COLO829 (cell line): Measurements from ENCODE around the gene NRXN3.
A peak's percentile ranks its signal among the peaks of the same experiment; 100 is the strongest.
"Not testable (repeated sequence)": the region's sequence is repeated elsewhere in the genome, so short reads cannot be mapped to it uniquely, and the experiment has no call there.

ENCODE experiments used
- DNase-seq: peaks from one replicate; pipeline ENCODE4 v3.0.0; 2012; ENCODE audit warnings: low spot score

The NRXN3 gene

DNA sequence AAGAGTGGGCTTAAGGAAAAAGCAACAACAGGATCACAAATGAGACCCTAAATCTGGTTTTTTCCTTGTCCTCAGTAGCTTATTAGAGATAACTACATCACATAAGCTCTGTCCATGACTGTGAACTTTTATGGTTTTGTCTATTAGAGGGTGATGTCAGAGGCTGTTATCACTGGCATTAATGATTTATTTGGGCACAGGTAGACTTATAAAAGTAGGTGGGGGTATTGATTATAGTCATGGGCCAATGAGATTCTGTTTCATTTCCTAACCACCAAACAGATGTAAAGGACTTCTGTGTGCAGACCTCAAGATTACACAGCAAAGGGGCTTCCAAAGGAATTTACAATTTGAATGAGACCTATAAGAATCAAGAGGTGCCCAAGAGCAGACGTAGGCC lies 316.4 kb downstream of the NRXN3 start:
- no peak for DNase-seq

GRCh38 chr14:78487573-78487972 lies 317.4 kb downstream of the NRXN3 start:
- DNase-seq: not testable (repeated sequence)

DNA sequence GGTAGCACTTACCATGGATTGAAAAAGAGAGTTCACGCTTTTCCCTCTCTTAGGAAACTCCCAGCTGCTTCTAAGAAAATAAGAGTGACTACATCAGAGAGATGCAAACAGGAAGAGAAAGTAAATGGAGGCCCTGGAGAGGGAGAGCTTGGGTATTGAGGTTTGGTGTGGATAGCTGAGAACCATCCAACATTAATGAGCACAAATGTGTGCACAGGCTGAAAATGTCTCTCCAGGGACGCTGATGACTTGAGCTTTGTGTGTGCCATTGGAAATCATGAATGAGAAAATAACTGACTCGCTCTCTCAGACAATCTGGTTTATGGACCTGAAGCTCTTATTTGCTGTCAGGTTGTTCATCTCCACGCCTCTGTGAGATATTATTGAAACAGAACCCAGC lies 318.8 kb downstream of the NRXN3 start:
- no peak for DNase-seq

DNA sequence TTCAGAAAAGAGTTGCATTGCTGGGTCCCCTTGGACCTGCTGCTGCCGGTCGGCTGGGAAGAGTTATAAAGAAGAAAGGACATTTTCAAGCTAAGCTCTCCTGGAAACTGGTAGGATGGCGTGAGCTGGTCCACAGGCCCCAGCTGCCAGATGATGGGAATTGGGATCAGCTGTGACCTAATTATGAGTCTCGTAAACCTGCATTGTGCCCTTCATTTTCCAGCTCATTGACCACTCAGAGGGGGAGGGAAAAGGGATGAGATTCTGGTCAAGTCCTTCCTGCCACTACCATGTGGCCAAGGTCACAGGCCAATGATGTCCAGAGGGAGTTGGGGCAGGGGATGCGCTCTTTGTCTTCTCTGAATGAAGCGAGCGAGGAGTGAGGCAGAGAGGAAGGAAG lies 320.9 kb downstream of the NRXN3 start:
- no peak for DNase-seq

GRCh38 chr14:78498062-78498595 lies 328.0 kb downstream of the NRXN3 start:
- no peak for DNase-seq

DNA sequence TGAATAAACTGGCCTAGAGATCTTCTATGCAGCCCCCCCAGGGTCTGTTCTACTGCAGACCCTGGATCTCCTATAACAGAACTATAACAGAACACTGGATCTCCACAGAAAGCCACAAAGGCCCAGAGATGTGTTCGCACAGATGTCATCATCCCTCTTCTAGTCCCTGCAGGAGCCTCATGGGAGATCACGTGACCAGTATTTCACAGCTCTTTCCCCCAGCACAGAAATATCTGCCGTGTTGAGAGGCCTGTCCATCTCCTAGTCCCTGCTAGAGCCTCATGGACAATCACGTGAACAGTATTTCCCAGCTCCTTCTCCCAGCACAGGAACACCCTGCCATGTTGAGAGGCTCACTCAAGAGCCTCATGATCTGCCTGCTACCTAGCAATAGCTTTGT lies 331.7 kb downstream of the NRXN3 start:
- no peak for DNase-seq

DNA sequence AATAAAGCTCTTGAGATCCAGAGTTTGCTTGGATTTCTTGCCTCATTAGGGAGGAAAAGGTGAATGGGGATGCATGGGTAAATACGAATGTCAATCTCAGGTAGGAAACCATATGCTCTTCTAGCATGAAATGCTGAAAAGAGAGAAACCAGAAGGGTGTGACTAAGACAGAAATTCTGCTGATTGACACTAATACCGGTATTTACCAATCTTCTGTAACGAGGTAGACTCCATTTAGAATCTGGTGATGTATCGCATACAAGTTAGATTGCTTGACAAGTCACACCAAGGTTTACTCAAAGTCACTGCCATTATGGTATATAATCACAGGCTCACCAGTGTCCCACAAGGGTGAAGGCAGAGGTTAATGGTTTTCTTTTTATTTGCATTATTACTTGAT lies 337.9 kb downstream of the NRXN3 start:
- DNase-seq: no peak

DNA sequence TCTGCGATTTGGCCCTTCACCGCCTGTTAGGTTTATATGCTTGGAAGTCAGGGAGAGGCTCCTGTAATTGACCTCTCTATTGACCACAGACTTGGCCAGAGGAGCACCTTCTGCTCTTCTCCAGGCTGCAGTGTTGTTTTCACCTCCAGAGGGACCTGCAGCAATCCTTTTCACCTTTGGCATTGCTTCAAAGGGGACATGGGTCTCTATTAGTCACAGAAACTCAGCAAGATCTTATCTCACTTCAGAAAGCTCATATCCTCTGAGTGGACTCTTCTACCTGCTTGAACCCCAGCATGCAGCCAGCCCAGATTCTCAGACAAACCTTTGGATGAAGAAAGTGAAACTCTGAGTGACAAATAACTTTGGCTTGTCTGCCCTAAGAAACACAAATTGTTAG lies 339.3 kb downstream of the NRXN3 start:
- no peak for DNase-seq

DNA sequence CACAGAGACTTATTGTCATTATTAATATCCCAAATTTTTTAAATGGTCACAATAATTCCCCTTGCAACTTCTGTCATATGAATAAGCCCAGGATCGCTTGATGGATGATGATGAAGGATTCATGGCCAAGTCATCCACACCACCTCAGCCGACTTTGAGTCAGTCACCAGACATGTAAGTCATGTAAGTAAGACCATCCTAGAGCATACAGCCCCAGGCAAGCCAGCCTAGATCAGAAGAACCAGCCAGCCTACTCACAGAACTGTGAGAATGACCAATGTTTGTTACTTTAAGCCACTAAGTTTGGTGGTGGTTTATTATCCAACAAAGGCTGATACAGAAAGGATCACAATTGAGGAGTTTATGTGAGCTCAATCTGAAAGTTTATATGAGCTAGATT lies 341.8 kb downstream of the NRXN3 start:
- DNase-seq: no peak

GRCh38 chr14:78519863-78520262 lies 349.7 kb downstream of the NRXN3 start:
- peak; percentile 23 for DNase-seq

DNA sequence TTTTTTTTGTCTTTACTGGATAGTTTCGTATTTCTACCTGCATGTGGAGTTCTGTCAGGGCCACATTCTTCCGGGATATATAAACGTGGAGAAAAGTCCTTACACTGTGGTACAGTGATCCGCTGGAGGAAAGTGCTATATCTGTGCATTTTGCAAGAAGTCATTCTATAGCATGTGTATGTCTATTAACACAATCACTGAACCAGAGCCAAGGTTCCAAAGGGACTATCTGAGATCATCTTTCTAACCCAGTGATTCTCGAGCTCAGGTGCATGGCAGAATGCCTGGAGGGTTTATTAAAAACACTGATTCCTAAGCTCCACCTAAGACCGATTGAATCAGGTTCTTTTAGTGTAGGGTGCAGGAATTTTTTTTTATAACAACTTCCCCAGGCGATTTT lies 354.0 kb downstream of the NRXN3 start:
- DNase-seq: no peak

- no peak for DNase-seq
Observed at GRCh38 chr14:78524766-78525165, 354.6 kb downstream of the NRXN3 start.

- peak; percentile 6 for DNase-seq
Observed at GRCh38 chr14:78530078-78530477, 359.9 kb downstream of the NRXN3 start.

DNA sequence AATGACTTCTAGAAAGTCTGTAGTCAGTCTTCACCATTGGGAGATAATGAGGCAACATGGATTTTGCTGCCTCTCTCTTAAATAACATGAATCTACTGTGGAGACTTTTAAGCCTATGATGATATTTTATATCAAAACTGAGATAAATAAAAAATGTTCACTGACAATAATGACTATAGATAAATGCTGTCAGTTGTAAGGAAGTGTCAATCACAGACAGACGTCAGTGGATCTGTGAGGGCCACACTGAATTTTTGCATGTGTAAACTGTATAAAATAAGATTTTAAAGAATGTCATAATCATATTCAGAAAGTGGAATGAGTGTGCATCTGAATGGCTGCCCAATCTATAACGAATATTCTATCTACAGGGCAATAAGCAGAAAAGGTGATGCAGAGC lies 364.0 kb downstream of the NRXN3 start:
- no peak for DNase-seq

DNA sequence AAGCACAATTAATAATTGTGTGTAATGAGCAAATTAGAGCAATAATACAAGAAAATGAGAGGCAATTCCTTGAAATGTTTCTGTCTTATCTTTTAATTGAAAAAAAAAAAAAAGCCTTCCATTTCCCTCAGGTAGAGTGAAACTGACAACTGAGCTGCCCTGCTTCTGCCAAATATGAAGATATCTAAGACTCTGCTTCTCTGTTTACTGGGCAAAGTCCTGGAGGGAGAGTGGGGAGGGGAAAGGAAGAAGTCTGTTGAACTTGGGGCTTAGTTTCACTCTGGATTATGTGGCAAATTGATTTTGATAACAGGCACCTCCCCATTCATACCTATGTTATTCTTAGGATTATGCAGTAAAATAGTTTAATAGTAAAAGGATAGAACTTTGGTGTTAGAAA lies 364.9 kb downstream of the NRXN3 start:
- DNase-seq: no peak

GRCh38 chr14:78541788-78542187 lies 371.6 kb downstream of the NRXN3 start:
- not testable (repeated sequence) for DNase-seq

GRCh38 chr14:78543433-78543832 lies 373.3 kb downstream of the NRXN3 start:
- no peak for DNase-seq

DNA sequence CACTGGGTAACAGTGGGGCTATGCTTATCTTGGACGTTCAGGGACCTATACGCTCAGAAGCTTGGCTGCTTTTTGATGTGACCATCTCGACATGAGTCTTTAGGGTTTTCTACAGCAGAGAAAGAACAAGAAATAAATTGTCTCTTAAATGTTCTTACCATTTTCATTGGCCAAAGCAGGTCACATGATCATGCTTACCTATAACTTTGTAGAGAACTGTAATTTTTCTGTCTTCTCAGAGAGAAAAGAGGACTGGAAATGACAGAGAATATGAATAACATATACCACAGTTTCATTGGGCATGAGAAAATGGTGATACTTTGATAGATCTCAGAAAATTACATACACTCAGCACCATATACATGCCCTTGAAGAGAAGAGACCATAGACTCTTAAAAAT lies 390.9 kb downstream of the NRXN3 start:
- no peak for DNase-seq

DNA sequence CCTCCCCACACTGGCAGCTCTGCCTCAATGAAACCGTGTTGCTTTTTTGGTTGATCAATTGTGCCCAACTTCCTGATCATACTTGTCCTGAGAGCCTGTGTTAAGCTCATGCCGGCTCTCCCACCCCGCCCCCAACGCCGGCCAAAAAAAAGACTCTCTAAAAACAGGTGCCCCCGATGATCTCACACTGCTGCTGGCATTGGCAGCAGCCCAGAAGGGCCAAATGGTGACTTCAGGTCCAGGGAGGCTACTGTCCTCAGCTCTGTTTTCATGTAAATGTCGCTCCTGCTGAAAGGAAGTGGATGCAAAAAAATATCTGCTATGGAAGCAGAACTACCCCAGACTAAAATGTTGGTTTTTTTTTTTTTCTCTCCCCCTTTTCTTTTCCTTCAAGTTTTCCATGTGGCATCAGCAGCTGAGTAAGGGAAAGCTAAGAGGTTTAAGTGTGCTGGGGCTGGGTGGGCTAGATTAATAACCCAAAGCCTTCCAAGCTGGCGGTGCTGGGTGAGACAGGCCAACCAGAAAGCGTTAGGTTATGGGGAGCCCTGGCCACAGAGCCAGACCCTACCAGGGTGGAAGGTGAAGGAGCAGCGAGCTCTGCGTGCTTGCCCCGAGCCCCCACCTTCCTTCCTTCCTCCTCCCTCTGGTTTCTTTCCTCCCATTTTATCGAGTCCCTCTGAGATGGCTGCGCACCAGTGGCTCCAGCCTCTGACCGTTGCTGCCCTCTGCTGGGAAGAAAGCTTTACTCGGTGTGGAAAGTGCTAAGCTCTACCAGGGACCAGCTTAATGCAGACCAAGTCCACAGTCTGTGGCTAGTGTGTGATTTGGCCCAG lies 396.1 kb downstream of the NRXN3 start:
- peak; percentile 59 for DNase-seq

GRCh38 chr14:78566859-78567172 lies 396.6 kb downstream of the NRXN3 start:
- DNase-seq: no peak

DNA sequence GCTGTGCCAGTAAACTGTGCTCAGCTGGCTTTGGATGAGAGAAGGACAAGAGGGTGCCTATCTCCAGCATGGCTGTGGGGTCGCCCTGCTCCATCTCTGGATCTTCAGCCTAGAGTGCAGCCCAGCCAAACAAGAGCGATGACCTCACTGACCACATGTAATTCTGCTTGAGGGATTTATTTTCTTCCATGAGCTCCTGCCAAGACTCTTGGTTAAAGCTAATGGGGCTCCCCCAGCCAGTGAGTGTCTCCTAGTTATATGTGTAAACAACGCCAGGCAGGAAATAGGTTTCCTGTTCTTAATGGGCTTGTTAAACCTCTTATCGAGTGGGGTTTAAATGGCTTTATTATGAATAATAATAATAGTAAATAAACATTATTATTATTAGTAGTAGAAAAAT lies 397.2 kb downstream of the NRXN3 start:
- DNase-seq: no peak

DNA sequence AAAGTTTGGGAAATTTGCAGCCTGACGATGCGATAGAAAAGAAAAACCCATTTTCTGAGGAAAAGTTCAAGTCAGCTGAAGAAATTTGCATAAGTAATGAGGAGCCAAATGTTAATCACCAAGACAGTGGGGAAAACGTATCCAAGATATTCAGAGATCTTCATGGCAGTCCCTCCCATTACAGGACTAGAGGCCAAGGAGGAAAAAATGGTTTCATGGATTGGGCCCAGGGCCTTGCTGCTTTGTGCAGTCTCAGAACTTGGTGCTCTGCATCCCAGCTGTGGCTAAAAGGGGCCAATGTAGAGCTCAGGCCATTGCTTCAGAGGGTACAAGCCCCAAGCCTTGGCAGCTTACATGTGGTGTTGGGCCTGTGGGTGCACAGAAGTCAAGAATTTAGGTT lies 403.6 kb downstream of the NRXN3 start:
- not testable (repeated sequence) for DNase-seq

- no peak for DNase-seq
Observed at GRCh38 chr14:78576437-78577166, 406.4 kb downstream of the NRXN3 start.

DNA sequence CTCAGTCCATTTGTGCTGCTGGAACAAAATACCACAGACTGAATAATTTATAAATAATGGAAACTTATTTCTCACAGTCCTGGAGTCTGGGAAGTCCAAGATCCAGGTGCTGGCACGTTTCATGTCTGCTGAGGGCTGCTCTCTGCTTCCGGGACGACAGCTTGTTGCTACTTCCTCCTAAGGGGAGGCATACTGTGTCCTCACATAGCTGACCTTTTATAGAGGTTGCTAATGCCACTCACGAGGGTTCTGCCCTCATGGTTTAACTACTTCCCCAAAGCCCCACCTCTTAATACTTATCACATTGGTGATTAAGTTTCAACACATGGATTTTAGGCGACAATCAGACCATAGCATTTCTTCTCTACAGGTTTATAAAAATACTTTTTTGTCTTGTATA lies 411.1 kb downstream of the NRXN3 start:
- no peak for DNase-seq
